Lung (tissue), 12 donors: Measurements from ENCODE around the gene HIPK2. TPM values are rescaled to one million over a fixed set of nuclear protein-coding genes. Genes with fewer than 3 reads are reported as not detected.

Experiments
- ATAC-seq: fragments of 200-7000 bp; cut with Tn5 transposase; one replicate; pipeline ENCODE4 v1.9.1; 2020; ENCODE audit warnings: moderate number of reproducible peaks; ENCODE audit not compliant: insufficient read depth, low FRiP score
- DNase-seq, 3 donors: peaks; one replicate each; pipeline ENCODE4 v3.0.0-alpha.2; 2013 to 2017
- H3K27ac ChIP-seq, 2 donors: one replicate each; pipeline ENCODE4 v1.5.1; 2013; ENCODE audit warnings: mild to moderate bottlenecking in 2 of 2, moderate library complexity in 2 of 2, control low read depth in 1 of 2, inconsistent platforms in 1 of 2, low read depth in 1 of 2, low read length in 1 of 2
- H3K27me3 ChIP-seq, 3 donors: one replicate each; pipeline ENCODE4 v1.5.1; 2013; ENCODE audit warnings: low read length in 2 of 3; ENCODE audit not compliant: control insufficient read depth in 3 of 3, insufficient read depth in 3 of 3
- H3K36me3 ChIP-seq, 4 donors: one replicate each; pipeline ENCODE4 v1.5.1; 2013; ENCODE audit warnings: low read length in 4 of 4, mild to moderate bottlenecking in 1 of 4, moderate library complexity in 1 of 4; ENCODE audit not compliant: control insufficient read depth in 4 of 4, insufficient read depth in 4 of 4
- H3K4me1 ChIP-seq, 5 donors: one replicate each; pipeline ENCODE4 v1.5.1; 2013; ENCODE audit warnings: low read length in 5 of 5, mild to moderate bottlenecking in 2 of 5, moderate library complexity in 1 of 5; ENCODE audit not compliant: control insufficient read depth in 5 of 5, insufficient read depth in 5 of 5
- H3K4me3 ChIP-seq: one replicate; pipeline ENCODE4 v1.5.1; 2013; ENCODE audit warnings: mild to moderate bottlenecking, control low read depth, moderate library complexity
- H3K9ac ChIP-seq, 2 donors: one replicate each; pipeline ENCODE4 v1.5.1; 2013; ENCODE audit warnings: low read length in 2 of 2, control low read depth in 1 of 2; ENCODE audit not compliant: insufficient read depth in 1 of 2
- H3K9me3 ChIP-seq, 4 donors: one replicate each; pipeline ENCODE4 v1.5.1; 2013; ENCODE audit warnings: low read length in 3 of 4, mild to moderate bottlenecking in 1 of 4, moderate library complexity in 1 of 4; ENCODE audit not compliant: control insufficient read depth in 4 of 4, insufficient read depth in 3 of 4
- WGBS, 2 donors: extraction: QIAGEN DNeasy Blood & Tissue Kit; methylation state at CpG; one replicate each; pipeline ENCODE4 v1.1.7; 2013; 5-methylcytosine and 5-hydroxymethylcytosine counted together
- polyA plus RNA-seq, 2 donors: library from polyadenylated mRNA; stranded (reverse); fragments of 200-250 nt; gene quantifications; one replicate each; pipeline ENCODE4 v1.2.1, GENCODE V29; 2013
- total RNA-seq, 2 donors: library from RNA; depleted of rRNA in 1 of 2; stranded (reverse); fragments of >200 nt in 1 of 2; gene quantifications; one replicate each; pipeline ENCODE4 v1.2.1, GENCODE V29; 2014 to 2021
- TF ChIP-seq, protein P1 (sequence below): IDR thresholded peaks from 2 replicates; pipeline ENCODE4 v1.5.1; 2012; ENCODE audit warnings: mild to moderate bottlenecking; ENCODE audit errors: control extremely low read depth, extremely low read depth
- donor health status: control.
- donor health status: control.
- donor health status: Bipolar disorder and iron deficiency.
- donor health status: healthy.
- donor health status: DM: yes; HTN: yes; CAD: no.

The HIPK2 gene
- total and polyA plus RNA-seq, 4 donors = 8.7 to 65.1 (median 18.3) TPM

DNA sequence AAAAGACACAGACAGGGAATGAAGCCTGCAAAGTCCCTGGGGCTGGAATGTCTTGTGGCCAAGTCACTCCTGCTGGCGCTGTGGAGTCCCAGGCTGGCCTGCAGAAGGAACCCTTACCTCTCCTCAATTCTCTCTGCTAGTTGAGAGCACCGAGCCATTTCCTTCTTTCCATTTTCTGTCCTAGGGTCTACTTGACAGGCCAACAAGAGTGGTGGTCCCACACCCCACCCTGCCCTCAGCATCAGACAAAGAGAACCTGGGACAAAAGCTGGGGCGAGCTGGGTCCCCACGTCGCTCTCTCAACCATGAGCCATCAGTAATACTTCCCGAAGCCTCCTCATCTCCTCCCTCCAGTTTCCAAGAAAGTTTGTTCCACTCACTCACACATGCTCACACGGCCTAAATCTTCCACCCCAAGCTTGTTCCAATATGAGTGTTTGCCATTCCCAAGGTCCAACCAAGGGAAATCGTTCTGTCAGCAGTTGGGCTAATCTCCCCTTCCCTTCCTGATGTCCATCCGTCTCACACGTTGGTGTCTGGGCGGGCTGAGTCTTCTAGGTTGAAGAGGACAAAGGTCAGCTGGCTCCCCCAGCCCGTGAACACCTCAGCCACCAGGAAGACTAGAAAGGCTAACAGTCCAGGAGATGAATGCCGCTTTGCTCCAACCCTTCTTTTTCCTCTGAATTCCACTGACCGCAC lies 210.0 kb downstream of the HIPK2 start:
- Histone ChIP-seq H3K9me3 (no peaks in the 10 kb centered on the region), H3K27me3 (no peaks in the 10 kb centered on the region), H3K4me1 (peaks cover 0 to 4% (median 0%) of the 10 kb centered on the region in 5 donors), H3K36me3 (peaks cover 2 to 26% (median 13%) of the 10 kb centered on the region in 4 donors), H3K4me3 (no peak overlapping the region), H3K27ac (no peak overlapping the region), H3K9ac (no peak overlapping the region)
- DNase-seq (no peak), ATAC-seq (no peak)
- TF ChIP-seq, protein P1, sequence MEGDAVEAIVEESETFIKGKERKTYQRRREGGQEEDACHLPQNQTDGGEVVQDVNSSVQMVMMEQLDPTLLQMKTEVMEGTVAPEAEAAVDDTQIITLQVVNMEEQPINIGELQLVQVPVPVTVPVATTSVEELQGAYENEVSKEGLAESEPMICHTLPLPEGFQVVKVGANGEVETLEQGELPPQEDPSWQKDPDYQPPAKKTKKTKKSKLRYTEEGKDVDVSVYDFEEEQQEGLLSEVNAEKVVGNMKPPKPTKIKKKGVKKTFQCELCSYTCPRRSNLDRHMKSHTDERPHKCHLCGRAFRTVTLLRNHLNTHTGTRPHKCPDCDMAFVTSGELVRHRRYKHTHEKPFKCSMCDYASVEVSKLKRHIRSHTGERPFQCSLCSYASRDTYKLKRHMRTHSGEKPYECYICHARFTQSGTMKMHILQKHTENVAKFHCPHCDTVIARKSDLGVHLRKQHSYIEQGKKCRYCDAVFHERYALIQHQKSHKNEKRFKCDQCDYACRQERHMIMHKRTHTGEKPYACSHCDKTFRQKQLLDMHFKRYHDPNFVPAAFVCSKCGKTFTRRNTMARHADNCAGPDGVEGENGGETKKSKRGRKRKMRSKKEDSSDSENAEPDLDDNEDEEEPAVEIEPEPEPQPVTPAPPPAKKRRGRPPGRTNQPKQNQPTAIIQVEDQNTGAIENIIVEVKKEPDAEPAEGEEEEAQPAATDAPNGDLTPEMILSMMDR = no peak
- 88 to 96% methylated on average over 14 of the region's 14 CpGs for WGBS, 2 donors

DNA sequence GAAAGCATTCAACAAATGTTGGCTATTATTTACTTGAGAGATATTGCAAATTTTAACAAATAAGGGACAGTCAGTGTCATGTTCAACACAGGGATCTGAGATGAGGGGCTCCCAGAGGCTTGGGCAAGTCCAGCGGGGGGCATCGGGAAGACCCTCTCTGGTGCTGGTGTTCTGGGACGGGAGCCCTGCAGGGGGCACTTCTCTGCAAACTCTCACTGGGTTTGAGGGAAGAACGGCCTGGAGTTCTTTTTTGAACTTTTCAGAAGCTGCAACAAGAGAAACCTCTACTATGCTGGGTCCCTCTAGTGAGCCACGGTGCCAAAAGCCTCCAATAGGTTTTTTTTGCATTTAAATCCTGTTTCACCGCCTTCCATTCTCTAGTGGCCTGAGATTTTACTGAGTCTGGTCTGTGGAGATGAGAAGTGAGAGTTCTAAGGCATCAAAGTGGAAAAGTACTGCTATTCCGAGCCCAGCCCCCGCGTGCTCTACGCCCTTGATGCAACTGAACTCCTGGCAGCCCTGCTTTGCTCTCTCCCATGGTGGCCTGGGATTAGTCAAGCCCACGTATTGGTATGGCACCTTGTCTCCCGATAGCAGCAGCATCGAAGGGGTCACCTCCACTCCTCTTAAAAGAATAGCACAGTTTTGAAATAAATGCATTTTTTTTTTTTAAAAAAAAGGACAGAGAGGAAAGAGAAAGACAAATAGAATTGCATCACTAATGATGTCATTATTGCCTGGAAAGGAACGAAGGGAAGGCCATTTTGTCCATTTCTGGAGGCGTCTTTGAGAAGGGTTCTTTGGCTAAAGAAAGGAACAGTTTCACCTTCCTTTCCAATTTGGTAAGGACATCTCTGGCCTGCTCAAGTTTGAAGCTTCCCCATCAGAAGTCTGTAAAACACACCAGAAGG lies 210.8 kb downstream of the HIPK2 start:
- Histone ChIP-seq H3K9ac (no peak overlapping the region), H3K4me1 (peaks cover 0 to 7% (median 0%) of the 10 kb centered on the region in 5 donors), H3K27ac (no peak overlapping the region), H3K27me3 (no peaks in the 10 kb centered on the region), H3K36me3 (peaks cover 2 to 23% (median 12%) of the 10 kb centered on the region in 4 donors), H3K9me3 (no peaks in the 10 kb centered on the region), H3K4me3 (no peak overlapping the region)
- WGBS, 2 donors = 92 to 95% methylated on average over 15 of the region's 15 CpGs
- ATAC-seq (no peak), DNase-seq (no peak)
- TF ChIP-seq, protein P1 = no peak

DNA sequence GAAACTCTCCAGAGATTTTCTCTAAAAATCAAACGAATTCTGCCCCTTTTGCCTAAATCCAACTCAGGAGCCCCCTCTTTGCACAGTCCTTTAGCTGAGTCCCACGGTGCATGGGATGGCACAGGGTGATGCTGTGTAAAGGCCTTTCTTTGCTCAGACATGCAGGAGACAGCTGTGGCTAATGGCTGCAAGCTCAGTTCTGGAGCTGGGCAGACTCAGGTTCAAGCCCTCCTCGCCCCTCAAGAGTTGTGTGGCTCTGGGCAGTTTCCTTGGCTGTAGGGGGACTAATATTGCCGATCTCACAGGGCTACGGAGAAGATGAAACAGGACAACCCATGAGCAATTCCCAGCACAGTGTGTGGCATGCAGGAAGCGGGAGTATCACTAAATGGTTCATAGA lies 211.7 kb downstream of the HIPK2 start:
- no peak overlapping the region for H3K27ac ChIP-seq
- ATAC-seq = no peak
- TF ChIP-seq, protein P1 = no peak
- DNase-seq = no peak
- no peaks in the 10 kb centered on the region for H3K9me3 ChIP-seq
- H3K36me3 ChIP-seq = peaks cover 0 to 16% (median 6%) of the 10 kb centered on the region in 4 donors
- 94 to 97% methylated on average over 6 of the region's 6 CpGs for WGBS, 2 donors
- H3K9ac ChIP-seq = no peak overlapping the region
- H3K4me1 ChIP-seq = peaks cover 0 to 7% (median 0%) of the 10 kb centered on the region in 5 donors
- no peaks in the 10 kb centered on the region for H3K27me3 ChIP-seq
- H3K4me3 ChIP-seq = no peak overlapping the region
